Heart right ventricle (tissue), 16 donors: ENCODE results near the gene PRPSAP1. TPM values are rescaled to one million over a fixed set of nuclear protein-coding genes. Genes with fewer than 3 reads are reported as not detected.
"Not testable (repeated sequence)": the region's sequence is repeated elsewhere in the genome, so short reads cannot be mapped to it uniquely, and the experiment has no call there.

ENCODE experiments used
- ATAC-seq, 8 donors: fragments of 200-7000 bp; cut with Tn5 transposase; one replicate each; pipeline ENCODE4 v1.9.1; 2020; ENCODE audit warnings: mild to moderate bottlenecking in 8 of 8, moderate library complexity in 8 of 8, moderate number of reproducible peaks in 1 of 8
- DNase-seq, 2 donors: peaks; one replicate each; pipeline ENCODE4 v3.0.0-alpha.2; 2020
- H3K27ac ChIP-seq, 10 donors: fragments of 200-600 bp; sonication (generic) in 2 of 10; one replicate each; pipeline versions ENCODE4 v1.5.0 to v1.8.0; 2020 to 2022; ENCODE audit warnings: mild to moderate bottlenecking in 3 of 10
- H3K27me3 ChIP-seq, 7 donors: fragments of 200-600 bp; one replicate each; pipeline ENCODE4 v1.8.0; 2021 to 2022; ENCODE audit warnings: mild to moderate bottlenecking in 2 of 7
- H3K36me3 ChIP-seq, 9 donors: fragments of 200-600 bp; sonication (generic) in 1 of 9; one replicate each; pipeline versions ENCODE4 v1.5.0 to v1.8.0; 2020 to 2022; ENCODE audit warnings: mild to moderate bottlenecking in 2 of 9
- H3K4me1 ChIP-seq, 9 donors: fragments of 200-600 bp; sonication (generic) in 1 of 9; one replicate each; pipeline versions ENCODE4 v1.5.0 to v1.8.0; 2020 to 2022; ENCODE audit warnings: mild to moderate bottlenecking in 4 of 9
- H3K4me3 ChIP-seq, 10 donors: fragments of 200-600 bp; sonication (generic) in 2 of 10; one replicate each; pipeline versions ENCODE4 v1.5.0 to v1.8.0; 2020 to 2022; ENCODE audit warnings: mild to moderate bottlenecking in 7 of 10, moderate library complexity in 2 of 10
- H3K9me3 ChIP-seq, 11 donors: fragments of 200-600 bp in 10 of 11; sonication (generic) in 2 of 11; one replicate each; pipeline versions ENCODE4 v1.5.0 to v1.8.0; 2013 to 2022; ENCODE audit warnings: mild to moderate bottlenecking in 2 of 11, control low read depth in 1 of 11, moderate library complexity in 1 of 11
- CTCF ChIP-seq, 9 donors: fragments of 200-600 bp; sonication (generic) in 2 of 9; IDR thresholded peaks; one replicate each; pipeline versions ENCODE4 v1.5.0 to v1.8.0; 2021 to 2022; ENCODE audit warnings: antibody characterized with exemption in 9 of 9, mild to moderate bottlenecking in 5 of 9, moderate library complexity in 1 of 9
- WGBS, 2 donors: extraction: QIAGEN DNeasy Blood & Tissue Kit; methylation state at CpG; one replicate each; pipeline ENCODE4 v1.1.7; 2013; ENCODE audit warnings: inconsistent platforms in 1 of 2; 5-methylcytosine and 5-hydroxymethylcytosine counted together
- intact Hi-C, 10 donors: fragments of 100-400 bp; cut with DNase I; formaldehyde crosslinking; loops; one replicate each; pipeline versions ENCODE4 v1.11.1 to v1.14.2; 2022
- polyA plus RNA-seq, 2 donors: library from polyadenylated mRNA; stranded (reverse); fragments of 200-250 nt; gene quantifications; one replicate each; pipeline ENCODE4 v1.2.3, GENCODE V29; 2013
- total RNA-seq, 10 donors: library from RNA; stranded (reverse); fragmentation: NEBNext Ultra II Directional in 3 of 10; extraction: Animal tissue kit (Norgen Biotek cat#: 25700) in 3 of 10; gene quantifications; one replicate each; pipeline versions ENCODE4 v1.2.1 to v1.2.4, GENCODE V29; 2021 to 2023
- donor health status: Arrhythmogenic right ventricular cardiomyopathy.
- donor health status: ischemic (EF 13 %, LVEDD 7.1; RV severe dilation, severe dysfunction).
- donor health status: healthy with polysubstance abuse.
- donor health status: DM: no; HTN: yes; CAD: no.
- donor health status: DM: no; HTN: no; CAD: no.
- donor health status: ischemic (EF 25% LVEDD 6.9; RV normal size, moderate dysfunction).
- donor health status: ischemic (EF 25% LVEDD 5.7; RV mildly dilated, moderate dysfunction).
- donor health status: healthy.
- donor health status: DM: yes; HTN: yes; CAD: no.
- donor health status: Ischemic cardiomyopathy.
- donor health status: ischemic (EF 35%, LVEDD 5.7; RV mildly dilated, moderate dysfunction).
- donor health status: nonischemic (EF 11% LVEDD 7.7; RV severe dilation, severe dysfunction).
- donor health status: DM: yes; HTN: yes; CAD: no.
- donor health status: PGD.
- donor health status: ischemic (EF 29% LVEDD 5.4; RV normal size, mild dysfunction).
- donor health status: nonischemic (EF 23%, LVEDD 6.1; RV moderate dilation, normal function).

Gene PRPSAP1
- total and polyA plus RNA-seq, 12 donors, result 26.4 to 43.7 (median 33.7) TPM

- 96 to 97% methylated on average over 5 of the region's 5 CpGs for WGBS, 2 donors
- Histone ChIP-seq H3K27ac (no peak overlapping the region), H3K9me3 (no peaks in the 10 kb centered on the region), H3K4me1 (peaks cover 0 to 28% (median 24%) of the 10 kb centered on the region in 9 donors), H3K27me3 (no peaks in the 10 kb centered on the region), H3K4me3 (no peak overlapping the region), H3K36me3 (peaks cover 0 to 34% (median 16%) of the 10 kb centered on the region in 9 donors)
- TF ChIP-seq CTCF (IDR thresholded peaks at IDR 0.05), result no peak
- DNase-seq, result no peak
- no peak for ATAC-seq
- intact Hi-C loops, result loop anchor here in 5 of 10 donors (5.0 kb wide), 4 partner anchors 33 to 47 kb away; no protein-coding TSS in a partner anchor
Observed at GRCh38 chr17:76350463-76350862, 3.3 kb downstream of the PRPSAP1 start.

- H3K27ac ChIP-seq, H3K4me1 ChIP-seq, H3K27me3 ChIP-seq, DNase-seq, H3K4me3 ChIP-seq, intact Hi-C loops, ATAC-seq, H3K9me3 ChIP-seq: not testable (repeated sequence)
- peaks cover 0 to 67% (median 32%) of the 10 kb centered on the region in 9 donors for H3K36me3 ChIP-seq
- 94 to 95% methylated on average over 11 of the region's 11 CpGs for WGBS, 2 donors
Observed at GRCh38 chr17:76346936-76347335, 6.8 kb downstream of the PRPSAP1 start.

- Histone ChIP-seq H3K4me1 (no peaks in the 10 kb centered on the region), H3K9me3 (no peaks in the 10 kb centered on the region), H3K36me3 (peaks cover 0 to 79% (median 33%) of the 10 kb centered on the region in 9 donors), H3K27me3 (no peaks in the 10 kb centered on the region), H3K4me3 (no peak overlapping the region), H3K27ac (no peak overlapping the region)
- intact Hi-C loops, result no loop called here
- TF ChIP-seq CTCF (IDR thresholded peaks at IDR 0.05), result no peak
- 94% methylated on average over 14 of the region's 14 CpGs for WGBS, 2 donors
- DNase-seq (no peak), ATAC-seq (no peak)
Observed at GRCh38 chr17:76345377-76345974, 8.2 kb downstream of the PRPSAP1 start.

GRCh38 chr17:76343106-76343505 lies 10.6 kb downstream of the PRPSAP1 start:
- no peak for TF ChIP-seq CTCF (IDR thresholded peaks at IDR 0.05)
- intact Hi-C loops, result no loop called here
- ATAC-seq (no peak), DNase-seq (no peak)
- H3K27ac ChIP-seq, result no peak overlapping the region
- no peaks in the 10 kb centered on the region for H3K9me3 ChIP-seq
- no peaks in the 10 kb centered on the region for H3K27me3 ChIP-seq
- H3K4me3 ChIP-seq, result no peak overlapping the region
- H3K4me1 ChIP-seq, result peaks cover 0 to 4% (median 2%) of the 10 kb centered on the region in 9 donors
- peaks cover 0 to 85% (median 30%) of the 10 kb centered on the region in 9 donors for H3K36me3 ChIP-seq
- WGBS, 2 donors, result 91% methylated on average over 7 of the region's 7 CpGs

- Histone ChIP-seq H3K4me3 (no peak overlapping the region), H3K4me1 (peaks cover 0 to 13% (median 6%) of the 10 kb centered on the region in 9 donors), H3K27me3 (no peaks in the 10 kb centered on the region), H3K27ac (no peak overlapping the region), H3K36me3 (peaks cover 0 to 67% (median 17%) of the 10 kb centered on the region in 9 donors), H3K9me3 (no peaks in the 10 kb centered on the region)
- intact Hi-C loops, result no loop called here
- no peak for TF ChIP-seq CTCF (IDR thresholded peaks at IDR 0.05)
- no peak for ATAC-seq
- DNase-seq, result no peak
- WGBS, 2 donors, result 97 to 99% methylated on average over 6 of the region's 6 CpGs
Observed at GRCh38 chr17:76341301-76341700, 12.4 kb downstream of the PRPSAP1 start.
